Fibroblast of upper back skin (primary cell): ENCODE measurements around the gene MCM7.

Experiments used
- DNase-seq: peaks from one replicate; pipeline ENCODE4 v3.0.0-alpha.2; 2013

Gene MCM7

GRCh38 chr7:100093054-100093453 is 8.1 kb downstream of the MCM7 start:
- no peak for DNase-seq

GRCh38 chr7:100091411-100092181 is 9.6 kb downstream of the MCM7 start:
- DNase-seq, result no peak

- no peak for DNase-seq
These were observed 10.4 kb downstream of the MCM7 start for GRCh38 chr7:100090527-100091410.

GRCh38 chr7:100089458-100090196 is 11.6 kb downstream of the MCM7 start:
- DNase-seq, result peak; percentile 14

- DNase-seq, result peak; percentile 75
These were observed 12.4 kb downstream of the MCM7 start, which contains the start of gene COPS6 for GRCh38 chr7:100088621-100089457. TSS of gene COPS6 (plus strand) at chr7:100088969. CDS start at chr7:100088991, 22 bp downstream.

- DNase-seq, result no peak
These were observed 13.0 kb downstream of the MCM7 start for GRCh38 chr7:100088095-100088620.

- DNase-seq, result peak; percentile 99
These were observed 14.0 kb downstream of the MCM7 start for GRCh38 chr7:100087055-100087750.

- no peak for DNase-seq
These were observed 15.7 kb downstream of the MCM7 start for GRCh38 chr7:100085515-100085914.

GRCh38 chr7:100082978-100083377 is 18.2 kb downstream of the MCM7 start:
- no peak for DNase-seq

- DNase-seq, result peak; percentile 99
These were observed 19.6 kb downstream of the MCM7 start, which contains the start of gene ZNF3 for GRCh38 chr7:100081535-100082102. TSS of gene ZNF3 (minus strand) at chr7:100081723. CDS start at chr7:100077357, 4,366 bp downstream.

GRCh38 chr7:100080907-100081534 is 20.2 kb downstream of the MCM7 start:
- peak; percentile 9 for DNase-seq

- no peak for DNase-seq
These were observed 22.1 kb downstream of the MCM7 start for GRCh38 chr7:100079024-100079560.

GRCh38 chr7:100077205-100077604 is 24.0 kb downstream of the MCM7 start:
- DNase-seq, result no peak

GRCh38 chr7:100075418-100075817 is 25.8 kb downstream of the MCM7 start:
- DNase-seq, result no peak

GRCh38 chr7:100074841-100075240 is 26.4 kb downstream of the MCM7 start:
- DNase-seq, result no peak

GRCh38 chr7:100072462-100072861 is 28.7 kb downstream of the MCM7 start:
- no peak for DNase-seq

- no peak for DNase-seq
These were observed 30.0 kb downstream of the MCM7 start for GRCh38 chr7:100071018-100071723.

GRCh38 chr7:100069991-100070390 is 31.2 kb downstream of the MCM7 start:
- no peak for DNase-seq

- no peak for DNase-seq
These were observed 34.2 kb downstream of the MCM7 start for GRCh38 chr7:100066953-100067352.
